NCI-H446 (cell line): ENCODE measurements around the gene HSP90AA1.
"Not testable (repeated sequence)": the region's sequence is repeated elsewhere in the genome, so short reads cannot be mapped to it uniquely, and the experiment has no call there.

ENCODE experiments used
- DNase-seq, 2 experiments: peaks; one replicate each; lab custom pipeline; 2025; lab: John Stamatoyannopoulos, UW

Gene HSP90AA1

DNA sequence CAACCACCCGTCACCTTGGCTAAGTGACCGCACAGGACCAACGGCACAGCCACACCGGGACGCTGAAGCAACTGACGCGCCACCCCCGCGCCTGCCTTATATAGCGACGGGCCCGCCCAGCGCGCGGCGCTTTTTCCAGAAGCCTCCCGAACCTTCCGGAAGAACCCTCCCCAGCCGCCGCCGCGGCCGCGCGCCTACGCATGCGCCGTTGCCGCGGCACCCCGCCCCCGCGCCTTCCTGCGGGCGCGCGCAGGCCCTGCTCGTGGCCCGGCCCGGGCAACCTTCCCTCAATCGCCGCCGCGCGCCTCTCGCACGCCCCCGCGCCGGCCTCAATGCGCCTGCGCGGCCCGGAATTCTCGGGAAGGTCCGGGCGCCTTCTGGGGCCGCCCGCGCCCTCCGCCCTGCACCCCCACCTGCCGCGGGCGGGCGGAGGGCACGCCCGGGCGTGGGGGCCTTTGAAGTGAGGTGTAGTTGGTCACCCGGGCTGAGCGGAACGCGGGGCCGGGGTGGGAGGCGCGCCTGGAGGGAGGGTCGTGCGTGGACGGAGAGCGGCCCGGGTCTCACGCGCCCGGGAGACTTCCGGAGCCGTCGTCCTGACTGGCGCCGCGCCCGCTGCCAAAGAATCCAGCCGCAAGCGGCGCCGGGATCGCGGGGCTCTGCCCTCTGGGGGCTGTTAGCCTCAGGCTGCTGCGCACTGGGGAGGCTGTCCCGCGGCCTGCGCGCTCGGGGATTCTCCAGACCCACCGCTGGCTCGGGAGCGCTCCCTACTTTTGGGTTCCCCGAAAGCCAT is at the start of gene HSP90AA1:
TSS of gene HSP90AA1 (minus strand) at position 73 of the 790 bp plus-strand sequence. CDS start 666 bp downstream, outside the sequence.
- peak; percentile 95 to 98 for DNase-seq

DNA sequence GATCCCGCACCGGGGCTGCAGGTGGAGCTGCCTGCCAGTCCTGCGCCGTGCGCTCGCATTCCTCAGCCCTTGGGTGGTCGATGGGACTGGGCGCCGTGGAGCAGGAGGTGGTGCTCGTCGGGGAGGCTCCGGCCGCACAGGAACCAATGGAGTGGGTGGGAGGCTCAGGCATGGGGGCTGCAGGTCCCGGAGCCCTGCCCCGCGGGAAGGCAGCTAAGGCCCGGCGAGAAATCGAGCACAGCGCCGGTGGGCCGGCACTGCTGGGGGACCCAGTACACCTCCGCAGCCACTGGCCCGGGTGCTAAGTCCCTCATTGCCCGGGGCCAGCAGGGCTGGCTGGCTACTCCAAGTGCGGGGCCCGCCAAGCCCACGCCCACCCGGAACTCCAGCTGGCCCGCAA is 48.6 kb upstream of the HSP90AA1 start:
- not testable (repeated sequence) for DNase-seq

DNA sequence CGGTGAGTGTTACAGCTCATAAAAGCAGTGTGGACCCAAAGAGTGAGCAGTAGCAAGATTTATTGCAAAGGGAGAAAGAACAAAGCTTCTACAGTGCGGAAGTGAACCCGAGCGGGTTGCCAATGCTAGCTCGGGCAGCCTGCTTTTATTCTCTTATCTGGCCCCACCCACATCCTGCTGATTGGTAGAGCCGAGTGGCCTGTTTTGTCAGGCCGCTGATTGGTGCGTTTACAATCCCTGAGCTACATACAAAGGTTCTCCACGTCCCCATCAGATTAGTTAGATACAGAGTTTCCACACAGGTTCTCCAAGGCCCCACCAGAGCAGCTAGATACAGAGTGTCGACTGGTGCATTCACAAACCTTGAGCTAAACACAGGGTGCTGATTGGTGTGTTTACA is 47.9 kb upstream of the HSP90AA1 start:
- DNase-seq: not testable (repeated sequence)

DNA sequence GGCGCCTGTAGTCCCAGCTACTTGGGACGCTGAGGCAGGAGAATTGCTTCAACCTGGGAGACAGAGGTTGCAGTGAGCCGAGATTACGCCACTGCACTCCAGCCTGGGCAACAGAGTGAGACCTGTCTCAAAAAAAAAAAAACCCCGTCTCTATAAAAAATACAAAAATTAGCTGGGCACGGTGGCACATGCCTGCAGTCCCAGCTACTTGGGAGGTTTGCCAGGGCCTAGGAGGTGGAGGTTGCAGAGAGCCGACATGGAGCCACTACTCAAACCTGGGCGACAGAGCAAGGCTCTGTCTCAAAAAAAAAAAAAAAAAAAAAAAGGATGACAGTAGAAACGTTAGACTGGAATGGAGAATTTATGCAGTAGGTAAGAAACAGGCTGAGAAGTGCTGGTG is 47.2 kb upstream of the HSP90AA1 start:
- not testable (repeated sequence) for DNase-seq

DNA sequence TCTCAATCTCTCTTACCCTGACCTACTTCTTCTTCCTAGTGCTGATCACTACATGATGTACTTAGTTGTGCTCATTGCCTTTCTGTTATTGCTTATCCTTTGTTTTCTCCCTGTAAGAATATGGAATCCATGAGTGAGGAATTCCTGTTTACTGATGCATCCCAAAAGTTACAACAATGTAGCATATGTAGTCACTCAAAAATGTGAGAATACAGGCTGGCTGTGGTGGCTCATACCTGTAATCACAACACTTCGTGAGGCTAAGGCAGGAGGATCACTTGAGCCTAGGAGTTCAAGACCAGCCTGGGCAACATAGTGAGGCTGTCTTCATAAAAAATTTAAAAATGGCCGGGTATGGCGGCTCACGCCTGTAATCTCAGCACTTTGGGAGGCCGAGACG is 44.9 kb upstream of the HSP90AA1 start:
- DNase-seq: no peak

DNA sequence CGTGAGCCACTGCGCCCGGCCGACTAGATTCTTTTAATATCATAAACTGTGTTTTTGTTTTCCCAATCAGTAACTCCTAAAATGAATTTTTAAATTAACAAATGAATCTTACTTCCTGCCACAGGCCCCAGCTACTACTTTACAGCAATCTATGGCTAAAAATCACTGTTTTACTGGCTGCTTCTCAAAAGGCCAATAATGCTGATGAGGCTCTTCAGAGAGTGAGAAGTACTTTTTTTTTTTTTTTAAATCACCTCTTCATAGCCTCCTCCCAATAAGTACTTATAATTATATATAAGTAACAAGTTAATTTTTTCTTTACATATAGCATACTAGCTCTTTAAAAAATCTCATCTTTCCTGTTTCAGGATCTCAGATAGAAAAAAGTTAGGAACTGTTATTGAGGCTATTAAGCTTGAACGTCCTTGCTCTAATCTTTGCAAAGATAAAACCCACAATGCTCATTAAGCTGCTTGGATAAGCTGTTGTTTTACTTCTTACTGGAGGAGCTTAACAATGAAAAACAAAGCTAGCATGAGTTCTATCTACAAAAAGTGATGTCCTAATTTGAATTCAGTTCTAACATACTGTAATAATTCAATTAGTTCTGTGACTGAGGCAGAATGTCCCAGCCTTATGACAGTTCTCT is 40.1 kb upstream of the HSP90AA1 start:
- no peak for DNase-seq

DNA sequence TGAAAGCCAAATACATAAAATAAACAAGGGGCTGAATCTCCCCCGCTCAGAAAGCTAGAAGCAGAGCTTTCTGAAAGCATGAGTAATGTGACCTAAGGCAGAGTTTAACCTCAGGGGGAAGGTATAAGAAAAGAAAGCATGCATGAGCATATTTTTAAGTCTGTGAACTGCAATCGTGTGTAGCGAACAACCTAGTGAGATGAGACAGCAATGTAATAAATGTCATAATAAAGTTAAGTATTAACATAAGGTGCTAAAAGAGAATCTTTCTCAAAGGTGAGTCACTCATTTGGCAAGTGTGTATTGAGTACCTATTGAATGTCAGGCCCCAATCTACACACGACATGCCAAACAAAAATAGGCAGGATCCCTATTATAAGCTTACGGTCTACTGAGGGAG is 38.7 kb upstream of the HSP90AA1 start:
- no peak for DNase-seq

DNA sequence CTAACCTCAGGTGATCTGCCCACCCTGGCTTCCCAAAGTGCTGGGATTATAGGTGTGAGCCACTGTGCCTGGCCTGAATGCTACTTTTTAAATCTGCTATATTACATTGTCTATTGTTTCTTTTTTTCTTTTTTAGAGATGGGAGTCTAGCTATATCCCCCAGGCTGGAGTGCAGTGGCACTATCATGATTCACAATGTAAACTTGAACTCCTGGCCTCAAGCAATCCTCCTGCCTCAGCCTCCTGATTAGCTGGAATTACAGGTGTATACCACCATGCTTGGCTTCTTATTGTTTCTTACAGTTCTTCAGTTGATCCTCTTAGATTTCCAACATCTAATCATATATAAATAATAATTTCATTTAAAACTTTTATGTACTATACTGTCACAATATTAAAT is 37.6 kb upstream of the HSP90AA1 start:
- no peak for DNase-seq

DNA sequence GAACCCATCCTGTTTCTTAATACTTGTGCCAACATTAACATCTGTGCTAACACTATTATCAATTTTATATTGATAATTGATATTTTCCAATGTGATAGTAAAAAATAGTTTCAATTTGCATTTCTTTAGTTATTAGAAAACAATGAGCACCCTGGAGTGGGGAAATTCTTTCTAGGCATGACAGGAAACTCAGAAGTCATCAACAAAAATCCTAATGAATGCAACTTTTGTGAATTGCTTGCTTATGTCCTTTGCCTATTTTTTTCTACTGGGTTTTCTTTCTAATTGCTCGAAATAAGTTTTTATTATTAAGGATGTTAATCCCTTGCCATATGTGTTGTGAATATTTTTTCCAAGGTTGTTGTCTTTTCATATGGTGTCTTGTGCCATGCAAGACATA is 34.7 kb upstream of the HSP90AA1 start:
- DNase-seq: no peak

DNA sequence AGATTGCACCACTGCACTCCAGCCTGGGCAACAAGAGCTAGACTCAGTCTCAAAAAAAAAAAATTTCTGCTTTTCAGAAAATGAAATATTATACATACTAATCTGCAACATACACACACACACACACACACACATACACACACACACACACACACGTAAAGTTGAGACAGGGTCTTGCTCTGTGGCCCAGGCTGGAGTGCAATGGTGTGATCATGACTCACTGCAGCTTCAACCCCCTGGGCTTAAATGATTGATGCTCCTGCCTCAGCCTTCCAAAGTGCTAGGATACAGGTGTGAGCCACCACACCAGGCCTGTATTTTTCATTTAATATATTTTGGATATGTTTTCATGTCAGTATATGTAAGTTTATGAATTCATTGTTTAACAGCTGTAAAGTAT is 34.0 kb upstream of the HSP90AA1 start:
- DNase-seq: no peak

DNA sequence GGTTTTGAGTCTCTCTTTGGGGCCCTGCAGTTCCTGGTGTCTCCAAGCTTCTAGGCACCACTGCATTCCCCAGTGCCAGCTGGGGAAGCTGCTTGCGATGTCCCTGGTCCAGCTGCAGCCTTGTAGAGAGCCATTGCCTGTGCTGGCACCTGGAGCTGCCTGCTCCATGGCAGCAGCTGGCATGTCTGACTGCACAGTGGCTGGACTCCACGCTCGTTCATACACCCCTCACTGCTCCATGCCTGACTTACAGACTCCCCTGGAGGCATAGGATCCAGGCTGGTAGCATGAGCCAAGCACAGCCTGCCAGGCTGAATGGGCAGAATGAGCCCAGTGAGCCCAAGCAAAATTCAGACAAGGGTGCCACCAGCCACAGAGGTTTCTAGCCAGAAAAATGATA is 31.0 kb upstream of the HSP90AA1 start:
- DNase-seq: no peak

DNA sequence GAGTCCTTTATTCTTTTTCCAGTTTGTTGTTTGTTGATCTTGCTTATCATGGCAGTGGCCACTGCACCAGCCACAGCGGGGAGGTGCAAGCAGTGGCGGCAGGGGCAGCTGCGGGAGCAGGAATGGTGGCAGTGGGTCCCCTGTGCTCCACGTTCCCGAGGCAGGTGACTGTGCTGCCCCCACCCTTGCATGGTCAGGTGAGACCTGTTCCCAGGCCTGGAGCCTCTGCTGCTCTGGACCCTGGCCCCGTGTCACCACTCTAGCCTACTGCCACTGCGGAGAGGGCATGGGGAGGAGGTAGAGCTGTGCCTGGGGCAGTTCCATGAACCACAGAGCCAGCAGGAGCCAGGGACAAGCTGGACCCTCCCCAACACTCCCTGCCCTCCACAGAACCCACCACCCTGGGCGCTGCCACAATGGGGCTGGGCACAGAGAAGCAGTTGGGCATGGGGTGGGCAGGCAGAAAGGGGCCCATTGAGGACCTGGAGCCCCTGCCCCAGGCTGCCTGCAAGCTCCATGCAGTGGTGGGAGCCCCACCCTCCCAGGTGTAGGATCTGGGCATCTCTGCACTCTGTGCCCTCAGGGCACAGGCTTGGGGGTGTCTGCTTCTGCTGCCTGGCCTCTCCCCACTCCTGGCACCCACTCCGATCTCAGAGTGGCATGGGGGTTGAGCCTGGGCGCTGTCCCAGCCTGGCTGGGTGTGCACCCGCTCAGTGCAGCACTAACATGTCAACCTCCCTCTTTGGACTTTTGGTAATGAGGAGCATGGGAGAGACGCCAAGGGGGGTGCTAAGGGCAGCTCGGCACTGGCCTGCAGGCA is 29.7 kb upstream of the HSP90AA1 start:
- no peak for DNase-seq

DNA sequence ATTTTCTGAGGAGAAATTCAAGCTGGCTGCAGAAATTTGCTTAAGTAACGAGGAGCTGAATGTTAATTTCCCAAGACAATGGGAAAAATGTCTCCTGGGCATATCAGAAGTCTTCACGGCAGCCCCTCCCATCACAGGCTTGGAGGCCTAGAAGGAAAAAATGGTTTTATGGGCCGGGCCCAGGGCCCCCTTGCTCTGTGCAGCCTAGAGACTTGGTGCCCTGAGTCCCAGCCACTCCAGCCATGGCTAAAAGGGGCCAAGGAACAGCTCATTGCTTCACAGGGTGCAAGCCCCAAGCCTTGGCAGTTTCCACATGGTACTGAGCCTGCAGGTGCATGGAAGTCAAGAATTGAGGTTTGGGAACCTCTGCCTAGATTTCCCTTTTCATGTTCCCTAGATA is 24.3 kb upstream of the HSP90AA1 start:
- no peak for DNase-seq

DNA sequence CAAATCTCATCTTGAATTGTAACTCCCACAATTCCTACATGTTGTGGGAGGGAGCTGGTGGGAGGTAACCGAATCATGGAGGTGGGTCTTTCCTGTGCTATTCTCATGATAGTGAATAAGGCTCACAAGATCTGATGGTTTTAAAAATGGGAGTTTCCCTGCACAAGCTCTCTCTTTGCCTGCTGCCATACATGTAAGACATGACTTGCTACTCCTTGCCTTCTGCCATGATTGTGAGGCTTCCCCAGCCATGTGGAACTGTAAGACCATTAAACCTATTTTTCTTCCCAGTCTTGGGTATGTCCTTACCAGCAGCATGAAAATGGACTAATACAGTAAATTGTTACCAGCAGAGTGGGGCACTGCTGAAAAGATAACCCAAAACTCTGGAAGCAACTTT is 22.5 kb upstream of the HSP90AA1 start:
- not testable (repeated sequence) for DNase-seq

DNA sequence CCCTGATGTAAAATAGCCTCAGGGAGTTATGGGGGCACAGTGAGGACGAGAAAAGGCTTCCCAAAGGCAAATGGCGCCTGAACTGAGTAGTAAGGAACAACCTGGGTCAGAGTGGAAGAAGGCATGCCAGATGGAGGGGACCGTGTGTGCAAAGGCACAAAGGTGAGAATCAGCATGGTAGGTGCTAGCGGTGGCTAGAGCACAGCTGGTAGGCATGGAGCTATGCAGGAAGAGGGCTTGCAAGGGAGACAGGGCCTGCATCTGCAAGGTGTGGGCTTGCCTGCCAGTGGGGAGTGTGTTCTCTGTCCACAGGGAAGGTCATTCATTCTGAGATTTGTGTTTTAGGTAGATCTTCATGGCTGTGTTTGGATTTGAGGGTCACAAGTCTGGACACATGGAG is 18.5 kb upstream of the HSP90AA1 start:
- DNase-seq: no peak

DNA sequence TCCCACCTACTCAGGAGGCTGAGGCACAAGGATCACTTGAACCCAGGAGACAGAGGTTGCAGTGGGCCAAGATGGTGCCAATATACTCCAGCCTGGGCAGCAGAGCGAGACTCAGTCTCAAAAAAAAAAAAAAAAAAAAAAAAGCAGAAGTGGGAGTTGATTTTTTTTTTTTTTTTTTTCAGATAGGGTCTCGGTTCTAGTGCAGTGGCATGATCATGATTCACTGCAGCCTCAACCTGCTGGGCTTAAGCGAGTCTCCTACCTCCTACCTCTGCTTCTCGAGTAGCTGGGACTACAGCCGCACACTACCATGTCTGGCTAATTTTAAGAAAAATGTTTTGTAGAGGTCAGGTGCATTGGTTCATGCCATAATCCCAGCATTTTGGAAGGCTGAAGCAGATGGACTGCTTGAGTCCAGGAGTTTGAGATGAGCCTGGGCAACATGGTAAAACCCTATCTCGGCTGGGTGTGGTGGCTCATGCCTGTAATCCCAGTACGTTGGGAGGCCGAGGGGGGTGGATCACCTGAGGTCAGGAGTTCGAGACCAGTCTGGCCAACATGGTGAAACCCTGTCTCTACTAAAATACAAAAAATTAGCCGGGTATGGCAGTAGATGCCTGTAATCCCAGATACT is 16.3 kb upstream of the HSP90AA1 start:
- DNase-seq: no peak

DNA sequence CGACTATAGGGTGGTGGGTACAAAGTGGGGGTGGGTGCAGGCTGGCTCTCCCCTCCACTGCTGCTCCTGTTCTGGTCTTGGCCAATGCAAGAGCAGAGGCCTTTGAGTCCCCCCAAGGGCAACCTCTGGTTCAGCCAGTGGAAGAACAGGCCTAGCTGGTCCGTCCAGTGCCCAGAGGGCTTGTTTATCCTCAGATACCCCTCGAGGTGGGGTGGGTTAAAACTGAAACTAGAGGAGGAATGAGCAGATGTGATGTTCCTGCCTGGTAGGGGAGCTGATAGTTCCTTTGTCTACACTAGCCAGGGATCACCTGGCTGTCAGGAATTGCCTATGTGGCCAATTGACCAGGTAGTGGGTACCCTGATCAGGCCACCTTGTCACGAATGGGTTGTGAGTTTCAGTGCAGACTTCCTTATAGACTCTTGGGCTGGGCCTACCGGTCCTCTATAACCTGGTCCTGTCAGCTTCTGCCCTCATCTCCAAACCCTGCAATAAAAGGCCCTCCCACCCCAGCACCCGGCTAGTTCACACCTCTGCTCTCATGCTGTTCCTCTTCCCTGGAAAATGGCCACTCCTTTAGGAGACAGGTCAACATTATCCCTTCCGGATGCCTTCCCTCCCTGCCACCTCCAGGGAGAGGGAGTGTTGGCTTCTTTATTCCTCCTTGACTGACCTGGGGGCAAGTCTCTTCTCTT is 10.7 kb upstream of the HSP90AA1 start:
- no peak for DNase-seq

DNA sequence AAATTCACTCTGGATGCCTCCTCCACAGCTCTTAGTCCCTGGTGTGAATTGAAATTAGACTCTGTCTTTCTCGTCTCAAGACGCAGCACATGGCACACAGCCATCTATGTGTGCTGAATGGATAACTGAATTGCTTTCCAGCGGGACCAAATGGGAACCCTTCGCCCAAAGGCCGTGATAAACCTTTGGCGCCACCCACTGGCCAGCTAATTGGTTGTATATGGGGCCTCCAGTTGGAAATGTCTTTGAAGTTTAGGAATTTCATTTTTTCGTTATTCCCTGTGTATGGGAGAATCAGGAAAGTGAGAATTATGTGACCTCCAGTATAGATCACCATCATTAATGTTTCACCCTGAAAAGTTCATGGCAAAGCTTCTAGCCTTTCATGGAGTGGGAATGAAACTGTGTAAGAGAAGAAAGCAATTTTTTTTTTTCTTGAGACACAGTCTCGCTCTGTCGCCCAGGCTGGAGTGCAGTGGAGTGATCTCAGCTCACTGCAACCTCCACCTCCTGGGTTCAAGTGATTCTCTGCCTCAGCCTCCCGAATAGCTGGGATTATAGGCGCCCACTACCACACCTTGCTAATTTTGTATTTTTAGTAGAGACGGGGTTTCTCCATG is 9.8 kb upstream of the HSP90AA1 start:
- DNase-seq: peak; percentile 86 to 92

DNA sequence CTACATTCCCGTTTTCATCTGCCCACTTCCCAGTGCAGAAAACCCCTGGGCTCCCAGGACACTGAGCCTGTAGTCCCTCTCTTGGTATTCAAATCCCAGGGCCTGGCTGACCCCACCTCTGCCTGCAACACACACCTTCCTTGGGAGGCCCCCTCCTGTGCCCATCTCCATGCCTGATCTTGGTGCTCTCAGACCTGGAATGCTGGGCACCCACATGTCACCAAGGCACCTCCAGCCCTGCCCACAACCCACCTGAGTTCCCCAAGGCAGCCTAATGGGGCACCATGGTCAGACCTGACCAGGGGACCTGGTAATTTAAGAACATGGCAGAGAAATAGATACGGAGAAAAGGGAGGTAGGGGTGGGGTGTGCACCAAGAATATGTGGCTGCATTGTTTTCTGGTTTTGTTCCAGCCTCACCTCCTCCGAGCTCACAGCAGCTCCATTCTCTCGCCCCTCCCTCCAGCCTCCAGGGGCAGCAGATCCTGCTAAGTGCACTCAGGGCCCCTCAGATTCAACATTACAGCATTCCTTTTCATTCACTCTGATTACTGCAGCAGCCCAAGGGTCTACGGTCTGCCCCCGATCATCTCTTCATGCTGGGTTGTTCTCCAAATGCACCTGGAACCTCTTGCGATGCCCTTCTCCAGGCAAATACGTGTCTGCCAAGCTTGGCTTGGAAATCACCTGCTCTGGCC is 9.2 kb upstream of the HSP90AA1 start:
- DNase-seq: no peak

DNA sequence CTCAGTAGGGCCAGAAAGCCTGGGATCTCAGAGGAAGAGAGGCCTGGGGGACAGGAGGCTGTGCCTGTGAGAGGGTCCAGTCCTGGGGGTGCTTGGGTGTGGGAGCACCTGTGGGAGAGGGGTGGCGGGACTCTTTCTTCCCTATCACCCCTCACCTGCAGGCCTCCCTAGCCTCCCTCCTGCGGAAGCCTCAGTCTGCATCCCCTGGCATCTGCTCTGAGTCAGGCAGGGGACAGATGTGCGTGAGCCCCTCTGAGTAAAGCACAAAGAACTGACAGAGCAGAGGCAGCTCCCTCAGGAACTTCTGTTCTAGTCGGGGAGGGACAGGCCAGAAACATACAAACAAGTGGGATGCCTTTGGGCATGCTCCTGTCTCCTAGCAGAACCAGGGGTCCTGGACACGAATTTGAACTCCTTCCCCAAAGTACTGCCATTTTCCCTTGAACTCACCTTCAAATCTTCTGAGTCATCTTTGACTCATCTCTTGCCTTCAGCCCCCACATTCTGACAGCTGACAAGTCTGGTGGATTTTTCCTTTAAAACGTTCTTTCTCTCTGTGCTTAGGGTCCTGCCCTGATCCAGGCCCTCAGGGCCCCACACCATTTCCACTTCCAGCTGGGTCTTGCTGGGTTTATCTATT is 8.5 kb upstream of the HSP90AA1 start:
- DNase-seq: no peak
